ENCODE data around the gene ERG.

Gene ERG

DNA sequence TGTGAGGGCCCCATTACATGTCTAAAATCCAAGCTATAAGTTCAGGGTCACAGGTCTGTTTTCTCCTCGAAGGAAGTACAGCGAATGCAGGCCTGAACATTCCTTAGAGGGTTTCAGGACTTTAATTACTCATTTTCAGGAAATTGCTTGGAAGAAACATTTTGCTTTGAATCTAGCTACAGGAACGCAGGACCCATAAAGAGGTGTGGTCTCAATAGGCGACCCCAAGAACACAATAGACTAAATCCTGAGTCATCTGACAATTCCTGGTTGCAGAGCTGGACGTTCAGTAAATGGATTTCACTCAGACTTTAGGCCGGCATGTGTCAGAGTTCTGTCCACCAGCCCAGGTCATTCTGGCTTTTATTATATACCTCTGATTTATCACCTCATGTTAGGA lies 1.0 kb upstream of the ERG start:
- H3K27me3 ChIP-seq (replicated peaks; ENCODE audit: control insufficient read depth, insufficient read depth, low read length), result peaks cover 3% of the 10 kb centered on the region
- no peak for DNase-seq (ENCODE audit: extremely low read depth, insufficient read length)
- no peak overlapping the region for H3K4me3 ChIP-seq (replicated peaks; ENCODE audit: low read depth, low read length)
- TF ChIP-seq, protein P1, sequence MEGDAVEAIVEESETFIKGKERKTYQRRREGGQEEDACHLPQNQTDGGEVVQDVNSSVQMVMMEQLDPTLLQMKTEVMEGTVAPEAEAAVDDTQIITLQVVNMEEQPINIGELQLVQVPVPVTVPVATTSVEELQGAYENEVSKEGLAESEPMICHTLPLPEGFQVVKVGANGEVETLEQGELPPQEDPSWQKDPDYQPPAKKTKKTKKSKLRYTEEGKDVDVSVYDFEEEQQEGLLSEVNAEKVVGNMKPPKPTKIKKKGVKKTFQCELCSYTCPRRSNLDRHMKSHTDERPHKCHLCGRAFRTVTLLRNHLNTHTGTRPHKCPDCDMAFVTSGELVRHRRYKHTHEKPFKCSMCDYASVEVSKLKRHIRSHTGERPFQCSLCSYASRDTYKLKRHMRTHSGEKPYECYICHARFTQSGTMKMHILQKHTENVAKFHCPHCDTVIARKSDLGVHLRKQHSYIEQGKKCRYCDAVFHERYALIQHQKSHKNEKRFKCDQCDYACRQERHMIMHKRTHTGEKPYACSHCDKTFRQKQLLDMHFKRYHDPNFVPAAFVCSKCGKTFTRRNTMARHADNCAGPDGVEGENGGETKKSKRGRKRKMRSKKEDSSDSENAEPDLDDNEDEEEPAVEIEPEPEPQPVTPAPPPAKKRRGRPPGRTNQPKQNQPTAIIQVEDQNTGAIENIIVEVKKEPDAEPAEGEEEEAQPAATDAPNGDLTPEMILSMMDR (IDR thresholded peaks at IDR 0.05; ENCODE audit: insufficient read depth, low read length, poor library complexity, severe bottlenecking), result no peak
- H3K36me3 ChIP-seq (ENCODE audit: control insufficient read depth, insufficient read depth, low read length), result no peaks in the 10 kb centered on the region

DNA sequence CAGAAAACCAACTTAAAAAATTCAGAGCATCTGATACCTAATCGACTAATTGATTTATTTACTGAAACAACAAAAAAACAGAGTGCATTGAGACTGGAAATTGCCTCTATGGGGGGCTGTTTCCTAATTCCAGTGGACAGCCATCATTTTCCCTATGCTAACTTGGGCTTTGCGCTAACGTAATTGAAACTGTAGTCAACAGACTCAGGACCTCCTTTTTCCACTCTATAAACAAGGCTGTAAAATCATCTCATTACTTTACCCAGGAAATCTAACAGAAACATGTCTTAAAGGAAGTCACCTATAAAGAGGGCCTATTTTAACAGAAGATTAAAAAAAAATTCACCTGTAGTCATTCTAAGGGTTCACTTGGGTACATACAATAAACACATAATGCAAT lies 2.1 kb downstream of the ERG start:
- Histone ChIP-seq H3K4me3 (replicated peaks; ENCODE audit: low read depth, low read length) (no peak overlapping the region), H3K27me3 (replicated peaks; ENCODE audit: control insufficient read depth, insufficient read depth, low read length) (peaks cover 3% of the 10 kb centered on the region), H3K36me3 (ENCODE audit: control insufficient read depth, insufficient read depth, low read length) (no peaks in the 10 kb centered on the region)
- TF ChIP-seq, protein P1 (IDR thresholded peaks at IDR 0.05; ENCODE audit: insufficient read depth, low read length, poor library complexity, severe bottlenecking), result no peak
- DNase-seq (ENCODE audit: extremely low read depth, insufficient read length), result no peak

DNA sequence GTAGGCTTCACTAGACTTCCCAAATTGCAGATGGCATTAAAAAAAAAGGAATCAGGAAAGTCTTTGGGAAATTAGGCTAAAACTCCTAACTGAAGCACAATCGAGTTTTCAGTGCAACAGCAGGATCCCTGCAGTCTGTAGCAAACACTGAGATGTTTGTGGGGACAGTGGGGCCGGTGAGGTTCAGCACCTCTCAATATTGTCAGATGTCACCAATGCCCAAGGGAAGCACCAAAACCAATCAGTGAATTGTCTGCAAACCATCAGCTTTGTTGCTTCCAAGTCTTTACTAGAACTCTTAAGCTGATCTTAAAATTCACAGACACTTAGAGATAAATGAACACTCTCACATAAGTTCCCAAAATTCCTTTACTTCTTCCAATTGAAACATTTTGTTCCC lies 2.6 kb downstream of the ERG start:
- Histone ChIP-seq H3K36me3 (ENCODE audit: control insufficient read depth, insufficient read depth, low read length) (no peaks in the 10 kb centered on the region), H3K27me3 (replicated peaks; ENCODE audit: control insufficient read depth, insufficient read depth, low read length) (peaks cover 3% of the 10 kb centered on the region), H3K4me3 (replicated peaks; ENCODE audit: low read depth, low read length) (no peak overlapping the region)
- TF ChIP-seq, protein P1 (IDR thresholded peaks at IDR 0.05; ENCODE audit: insufficient read depth, low read length, poor library complexity, severe bottlenecking), result no peak
- no peak for DNase-seq (ENCODE audit: extremely low read depth, insufficient read length)

DNA sequence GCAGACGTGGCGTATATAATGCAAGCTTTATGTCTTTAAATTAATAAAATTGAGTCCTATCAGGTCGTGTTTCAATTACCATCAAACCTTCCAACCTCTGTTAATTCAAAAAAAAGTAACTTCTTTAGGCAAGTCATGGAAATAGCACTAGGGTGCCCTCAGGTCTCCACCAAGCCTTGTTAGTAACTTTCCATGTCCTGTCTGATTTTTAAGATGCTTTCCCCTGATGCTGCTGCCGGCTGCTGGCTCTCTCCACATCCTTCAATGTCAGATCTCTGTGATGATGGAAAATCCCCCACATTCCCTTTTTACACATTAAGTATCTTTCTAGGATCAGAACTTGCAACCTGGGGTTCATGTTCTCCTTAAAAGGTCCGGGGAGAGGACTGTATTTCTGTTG lies 3.0 kb downstream of the ERG start:
- TF ChIP-seq, protein P1 (IDR thresholded peaks at IDR 0.05; ENCODE audit: insufficient read depth, low read length, poor library complexity, severe bottlenecking), result no peak

DNA sequence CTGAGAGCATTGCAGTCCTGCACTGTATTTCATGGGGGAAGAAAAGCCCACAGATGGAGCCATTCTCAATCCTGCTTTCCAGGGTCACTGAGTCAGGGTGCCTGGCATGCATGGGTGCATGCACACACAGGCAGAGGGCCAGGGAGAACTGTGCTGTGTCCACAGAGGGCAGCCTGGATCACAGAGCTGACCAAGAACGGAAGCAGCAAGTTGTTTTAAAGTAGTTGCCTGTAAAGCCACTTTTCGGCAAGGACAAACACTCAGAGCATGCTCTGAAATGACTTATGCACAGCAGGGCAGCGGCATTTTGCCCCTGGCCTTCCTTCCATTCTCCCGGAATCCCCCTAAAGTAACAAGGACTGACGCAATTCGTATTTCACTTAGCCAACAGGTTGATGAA lies 3.6 kb downstream of the ERG start:
- Histone ChIP-seq H3K27me3 (replicated peaks; ENCODE audit: control insufficient read depth, insufficient read depth, low read length) (peaks cover 3% of the 10 kb centered on the region), H3K36me3 (ENCODE audit: control insufficient read depth, insufficient read depth, low read length) (no peaks in the 10 kb centered on the region), H3K4me3 (replicated peaks; ENCODE audit: low read depth, low read length) (no peak overlapping the region)
- DNase-seq (ENCODE audit: extremely low read depth, insufficient read length), result no peak
- TF ChIP-seq, protein P1 (IDR thresholded peaks at IDR 0.05; ENCODE audit: insufficient read depth, low read length, poor library complexity, severe bottlenecking), result no peak

More for the DNA sequence above, 3.0 kb downstream of the ERG start:
- no peak for DNase-seq (ENCODE audit: extremely low read depth, insufficient read length)
- Histone ChIP-seq H3K27me3 (replicated peaks; ENCODE audit: control insufficient read depth, insufficient read depth, low read length) (peaks cover 3% of the 10 kb centered on the region), H3K36me3 (ENCODE audit: control insufficient read depth, insufficient read depth, low read length) (no peaks in the 10 kb centered on the region), H3K4me3 (replicated peaks; ENCODE audit: low read depth, low read length) (no peak overlapping the region)

DNA sequence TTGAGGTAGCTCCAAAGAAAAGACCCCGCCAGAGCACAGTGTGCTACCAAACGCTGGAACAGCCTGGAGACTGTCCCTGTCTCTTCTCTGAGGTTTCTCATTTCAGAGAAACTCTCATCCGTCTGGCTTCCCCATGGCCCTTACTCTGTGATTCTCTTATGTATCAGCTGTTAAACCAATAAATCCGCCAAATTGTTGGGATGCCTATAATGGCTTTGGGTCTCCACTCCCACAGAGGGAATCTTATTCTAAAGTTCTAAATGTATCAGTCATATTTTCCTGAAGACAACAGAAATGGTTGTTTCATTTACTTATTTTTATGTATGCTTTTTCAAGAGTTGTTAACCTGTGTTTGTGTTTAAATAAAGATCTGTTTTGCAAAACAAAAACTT lies 4.0 kb downstream of the ERG start:
- TF ChIP-seq, protein P1 (IDR thresholded peaks at IDR 0.05; ENCODE audit: insufficient read depth, low read length, poor library complexity, severe bottlenecking), result no peak
- H3K27me3 ChIP-seq (replicated peaks; ENCODE audit: control insufficient read depth, insufficient read depth, low read length), result peaks cover 3% of the 10 kb centered on the region
- no peak overlapping the region for H3K4me3 ChIP-seq (replicated peaks; ENCODE audit: low read depth, low read length)
- H3K36me3 ChIP-seq (ENCODE audit: control insufficient read depth, insufficient read depth, low read length), result no peaks in the 10 kb centered on the region
- no peak for DNase-seq (ENCODE audit: extremely low read depth, insufficient read length)

Data from GM06990 (cell line).